Activated CD4-positive, alpha-beta T cell treated with anti-CD3 and anti-CD28 coated beads for 36 hours (primary cell): ENCODE measurements around the gene LCN9. TPM values are rescaled to one million over a fixed set of nuclear protein-coding genes. Genes with fewer than 3 reads are reported as not detected.
"Not testable (repeated sequence)": the region's sequence is repeated elsewhere in the genome, so short reads cannot be mapped to it uniquely, and the experiment has no call there.

Experiments
- ATAC-seq: fragments of 200-7000 bp; cut with Tn5 transposase; one replicate; pipeline ENCODE4 v1.10.0; 2021; ENCODE audit warnings: mild to moderate bottlenecking, moderate library complexity
- CTCF ChIA-PET: fragments of 350-600 bp; sonication (Branson Sonifier 250); formaldehyde crosslinking; loops from one replicate; lab custom pipeline; 2021; ENCODE audit warnings: antibody characterized with exemption; lab: Charles Lee
- POLR2A ChIA-PET: fragments of 350-600 bp; sonication (Branson Sonifier 250); formaldehyde crosslinking; loops from one replicate; lab custom pipeline; 2021; ENCODE audit warnings: antibody characterized with exemption, inconsistent platforms; lab: Charles Lee
- DNase-seq: peaks from one replicate; pipeline ENCODE4 v3.0.0-alpha.2; 2020
- H3K27ac Mint-ChIP-seq: one replicate; pipeline ENCODE4 v1.8.0; 2021; ENCODE audit warnings: mixed read lengths
- H3K27me3 Mint-ChIP-seq: one replicate; pipeline ENCODE4 v1.8.0; 2021; ENCODE audit warnings: mixed read lengths
- H3K36me3 Mint-ChIP-seq: one replicate; pipeline ENCODE4 v1.8.0; 2021; ENCODE audit warnings: low read depth, mixed read lengths
- H3K4me1 Mint-ChIP-seq: one replicate; pipeline ENCODE4 v1.8.0; 2021; ENCODE audit warnings: mixed read lengths
- H3K4me3 Mint-ChIP-seq: one replicate; pipeline ENCODE4 v1.8.0; 2021; ENCODE audit warnings: mild to moderate bottlenecking, moderate library complexity, mixed read lengths
- H3K9me3 Mint-ChIP-seq: one replicate; pipeline ENCODE4 v1.8.0; 2021; ENCODE audit warnings: low read depth, mixed read lengths
- intact Hi-C, 2 experiments: fragments of 100-400 bp; cut with DNase I in 1 of 2; cut with micrococcal nuclease in 1 of 2; formaldehyde crosslinking; loops; one replicate each; pipeline versions ENCODE4 v1.14.2 to v1.15.1; 2022 to 2024; cut with DNase I, micrococcal nuclease
- total RNA-seq, 2 experiments: library from RNA; stranded (reverse); gene quantifications; one replicate each; pipeline ENCODE4 v1.2.3, GENCODE V29; 2021

Gene LCN9
- total RNA-seq, 2 experiments from 2014 or later, result not detected

GRCh38 chr9:135666534-135667462 lies 3.7 kb downstream of the LCN9 start:
- ChIA-PET POLR2A (no interaction called here), CTCF (interaction anchor here (0.6 kb wide), 1 partner anchor 214 kb away, joined by 3 read pairs; no protein-coding TSS in a partner anchor)
- Mint-ChIP-seq H3K4me1 (no peaks in the 10 kb centered on the region), H3K4me3 (no peak overlapping the region), H3K9me3 (no peaks in the 10 kb centered on the region), H3K27ac (no peak overlapping the region), H3K27me3 (peaks cover 2% of the 10 kb centered on the region), H3K36me3 (no peaks in the 10 kb centered on the region)
- no peak for ATAC-seq
- no peak for DNase-seq
- intact Hi-C loops, result no loop called here

- Mint-ChIP-seq H3K4me1 (no peaks in the 10 kb centered on the region), H3K36me3 (no peaks in the 10 kb centered on the region), H3K4me3 (no peak overlapping the region), H3K27ac (no peak overlapping the region), H3K27me3 (peaks cover 4% of the 10 kb centered on the region), H3K9me3 (no peaks in the 10 kb centered on the region)
- DNase-seq (no peak), ATAC-seq (no peak)
- intact Hi-C loops, result no loop called here
- POLR2A ChIA-PET, result no interaction called here
- CTCF ChIA-PET, result interaction anchor here (0.6 kb wide), 1 partner anchor 215 kb away, joined by 3 read pairs; no protein-coding TSS in a partner anchor
Measured at GRCh38 chr9:135667463-135668001, 4.4 kb downstream of the LCN9 start.

- POLR2A ChIA-PET, ATAC-seq, intact Hi-C loops, H3K36me3 Mint-ChIP-seq, H3K4me1 Mint-ChIP-seq, DNase-seq, H3K27me3 Mint-ChIP-seq, H3K9me3 Mint-ChIP-seq, H3K4me3 Mint-ChIP-seq, CTCF ChIA-PET, H3K27ac Mint-ChIP-seq: not testable (repeated sequence)
Measured at GRCh38 chr9:135669018-135669417, 5.9 kb downstream of the LCN9 start.

GRCh38 chr9:135669616-135670285 lies 6.6 kb downstream of the LCN9 start:
- Mint-ChIP-seq H3K27me3 (peaks cover 4% of the 10 kb centered on the region), H3K4me1 (no peaks in the 10 kb centered on the region), H3K36me3 (no peaks in the 10 kb centered on the region), H3K4me3 (no peak overlapping the region), H3K9me3 (no peaks in the 10 kb centered on the region), H3K27ac (no peak overlapping the region)
- ChIA-PET CTCF (no interaction called here), POLR2A (no interaction called here)
- intact Hi-C loops, result no loop called here
- DNase-seq, result no peak
- ATAC-seq, result no peak

GRCh38 chr9:135670721-135671590 lies 7.8 kb downstream of the LCN9 start:
- ATAC-seq (no peak), DNase-seq (no peak)
- H3K4me3 Mint-ChIP-seq, result no peak overlapping the region
- H3K4me1 Mint-ChIP-seq, result no peaks in the 10 kb centered on the region
- intact Hi-C loops, result no loop called here
- H3K36me3 Mint-ChIP-seq, result no peaks in the 10 kb centered on the region
- no peaks in the 10 kb centered on the region for H3K9me3 Mint-ChIP-seq
- POLR2A ChIA-PET, result no interaction called here
- H3K27ac Mint-ChIP-seq, result no peak overlapping the region
- peaks cover 4% of the 10 kb centered on the region for H3K27me3 Mint-ChIP-seq
- CTCF ChIA-PET, result no interaction called here

- no peak for DNase-seq
- H3K9me3 Mint-ChIP-seq, result no peaks in the 10 kb centered on the region
- CTCF ChIA-PET, result no interaction called here
Measured at GRCh38 chr9:135671591-135672041, 8.5 kb downstream of the LCN9 start.

GRCh38 chr9:135672786-135673185 lies 9.7 kb downstream of the LCN9 start:
- POLR2A ChIA-PET, DNase-seq, H3K36me3 Mint-ChIP-seq, H3K9me3 Mint-ChIP-seq, intact Hi-C loops, H3K4me3 Mint-ChIP-seq, CTCF ChIA-PET, H3K27ac Mint-ChIP-seq, H3K27me3 Mint-ChIP-seq, H3K4me1 Mint-ChIP-seq, ATAC-seq: not testable (repeated sequence)

More at GRCh38 chr9:135671591-135672041, 8.5 kb downstream of the LCN9 start:
- POLR2A ChIA-PET, result no interaction called here
- no peak for ATAC-seq
- Mint-ChIP-seq H3K27ac (no peak overlapping the region), H3K36me3 (no peaks in the 10 kb centered on the region), H3K4me3 (no peak overlapping the region), H3K27me3 (peaks cover 2% of the 10 kb centered on the region), H3K4me1 (no peaks in the 10 kb centered on the region)
- intact Hi-C loops, result no loop called here

GRCh38 chr9:135673941-135674340 lies 10.8 kb downstream of the LCN9 start:
- intact Hi-C loops, result no loop called here
- Mint-ChIP-seq H3K4me1 (no peaks in the 10 kb centered on the region), H3K9me3 (no peaks in the 10 kb centered on the region), H3K27ac (no peak overlapping the region), H3K36me3 (no peaks in the 10 kb centered on the region), H3K4me3 (no peak overlapping the region), H3K27me3 (peaks cover 2% of the 10 kb centered on the region)
- CTCF ChIA-PET, result no interaction called here
- POLR2A ChIA-PET, result no interaction called here
- no peak for ATAC-seq
- DNase-seq, result no peak

- H3K36me3 Mint-ChIP-seq, result no peaks in the 10 kb centered on the region
- ATAC-seq, result no peak
- intact Hi-C loops, result no loop called here
- H3K9me3 Mint-ChIP-seq, result no peaks in the 10 kb centered on the region
- no peak overlapping the region for H3K27ac Mint-ChIP-seq
- ChIA-PET POLR2A (no interaction called here), CTCF (no interaction called here)
- DNase-seq, result no peak
- no peaks in the 10 kb centered on the region for H3K4me1 Mint-ChIP-seq
- no peak overlapping the region for H3K4me3 Mint-ChIP-seq
- peaks cover 2% of the 10 kb centered on the region for H3K27me3 Mint-ChIP-seq
Measured at GRCh38 chr9:135674977-135675376, 11.9 kb downstream of the LCN9 start.

GRCh38 chr9:135676891-135677290 lies 13.8 kb downstream of the LCN9 start:
- DNase-seq (no peak), ATAC-seq (no peak)
- Mint-ChIP-seq H3K27ac (no peak overlapping the region), H3K4me3 (no peak overlapping the region), H3K36me3 (no peaks in the 10 kb centered on the region), H3K9me3 (no peaks in the 10 kb centered on the region), H3K4me1 (no peaks in the 10 kb centered on the region), H3K27me3 (peaks cover 2% of the 10 kb centered on the region)
- POLR2A ChIA-PET, result no interaction called here
- intact Hi-C loops, result no loop called here
- CTCF ChIA-PET, result interaction anchor here (0.6 to 1.4 kb wide), 2 partner anchors 76 to 574 kb away, joined by 3 to 4 read pairs; no protein-coding TSS in a partner anchor

- Mint-ChIP-seq H3K27ac (no peak overlapping the region), H3K4me3 (no peak overlapping the region), H3K4me1 (no peaks in the 10 kb centered on the region), H3K36me3 (no peaks in the 10 kb centered on the region), H3K9me3 (no peaks in the 10 kb centered on the region), H3K27me3 (no peaks in the 10 kb centered on the region)
- DNase-seq (no peak), ATAC-seq (no peak)
- intact Hi-C loops, result no loop called here
- ChIA-PET CTCF (interaction anchor here (1.4 kb wide), 1 partner anchor 77 kb away, joined by 3 read pairs; no protein-coding TSS in a partner anchor), POLR2A (no interaction called here)
Measured at GRCh38 chr9:135677641-135678168, 14.6 kb downstream of the LCN9 start.
